PFSK-1 (cell line): Measurements from ENCODE around the gene CD22.

Experiments used
- FOXP2 ChIP-seq: optimal IDR thresholded peaks from 2 replicates; pipeline ENCODE3; 2011; ENCODE audit warnings: borderline replicate concordance, control low read depth, inconsistent platforms; ENCODE audit not compliant: insufficient read depth; ENCODE audit errors: extremely low read length, extremely low read depth
- POLR2AphosphoS5 ChIP-seq: IDR thresholded peaks from 2 replicates; pipeline ENCODE4 v1.6.1; 2012; ENCODE audit warnings: low read depth, mild to moderate bottlenecking, control low read depth, low read length, moderate library complexity
- REST ChIP-seq, 2 experiments: IDR thresholded peaks; 2 replicates each; pipeline versions ENCODE4 v1.6.1 to v1.8.0; 2011 to 2012; ENCODE audit warnings: low read depth in 2 of 2, low read length in 2 of 2, control low read depth in 1 of 2, inconsistent platforms in 1 of 2, mild to moderate bottlenecking in 1 of 2, moderate library complexity in 1 of 2; ENCODE audit not compliant: insufficient read depth in 1 of 2
- SIN3A ChIP-seq: IDR thresholded peaks from 2 replicates; pipeline ENCODE4 v1.6.1; 2012; ENCODE audit warnings: mild to moderate bottlenecking, low read length, moderate library complexity, borderline replicate concordance; ENCODE audit not compliant: insufficient read depth
- TAF1 ChIP-seq: IDR thresholded peaks from 2 replicates; pipeline ENCODE4 v1.6.1; 2012; ENCODE audit warnings: low read length, control low read depth, borderline replicate concordance; ENCODE audit not compliant: insufficient read depth

The CD22 gene

GRCh38 chr19:35298561-35298972 is 30.4 kb upstream of the CD22 start:
- TF ChIP-seq REST (IDR thresholded peaks at IDR 0.05; ENCODE audit: insufficient read depth in 1 of 2, low read depth in 2 of 2, low read length in 2 of 2), result no peak
- no peak for TF ChIP-seq SIN3A
- no peak for TF ChIP-seq POLR2AphosphoS5
- TF ChIP-seq FOXP2, result no peak
- no peak for TF ChIP-seq TAF1

DNA sequence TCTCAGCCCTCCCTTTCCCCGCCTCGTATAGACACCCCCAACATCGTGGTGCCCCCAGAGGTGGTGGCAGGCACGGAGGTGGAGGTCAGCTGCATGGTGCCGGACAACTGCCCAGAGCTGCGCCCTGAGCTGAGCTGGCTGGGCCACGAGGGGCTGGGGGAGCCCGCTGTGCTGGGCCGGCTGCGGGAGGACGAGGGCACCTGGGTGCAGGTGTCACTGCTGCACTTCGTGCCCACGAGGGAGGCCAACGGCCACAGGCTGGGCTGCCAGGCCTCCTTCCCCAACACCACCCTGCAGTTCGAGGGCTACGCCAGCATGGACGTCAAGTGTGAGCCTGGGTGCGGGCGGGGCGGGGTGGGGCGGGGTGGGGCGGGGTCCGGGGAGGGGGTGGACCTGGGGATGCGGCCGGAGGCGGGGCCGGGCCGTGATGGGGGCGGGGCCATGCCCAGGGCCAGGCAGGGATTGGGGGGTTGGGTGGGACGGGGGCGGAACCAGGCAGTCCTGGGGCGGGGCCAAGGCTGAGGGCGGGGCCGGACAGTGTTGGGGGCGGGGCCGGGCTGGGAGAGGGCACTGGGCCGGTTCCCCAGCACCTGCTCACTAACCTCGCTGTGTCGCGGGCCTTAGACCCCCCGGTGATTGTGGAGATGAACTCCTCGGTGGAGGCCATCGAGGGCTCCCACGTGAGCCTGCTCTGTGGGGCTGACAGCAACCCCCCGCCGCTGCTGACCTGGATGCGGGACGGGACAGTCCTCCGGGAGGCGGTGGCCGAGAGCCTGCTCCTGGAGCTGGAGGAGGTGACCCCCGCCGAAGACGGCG is 29.3 kb upstream of the CD22 start:
- TF ChIP-seq REST (IDR thresholded peaks at IDR 0.05; ENCODE audit: insufficient read depth in 1 of 2, low read depth in 2 of 2, low read length in 2 of 2) (no peak), SIN3A (no peak), FOXP2 (no peak)

DNA sequence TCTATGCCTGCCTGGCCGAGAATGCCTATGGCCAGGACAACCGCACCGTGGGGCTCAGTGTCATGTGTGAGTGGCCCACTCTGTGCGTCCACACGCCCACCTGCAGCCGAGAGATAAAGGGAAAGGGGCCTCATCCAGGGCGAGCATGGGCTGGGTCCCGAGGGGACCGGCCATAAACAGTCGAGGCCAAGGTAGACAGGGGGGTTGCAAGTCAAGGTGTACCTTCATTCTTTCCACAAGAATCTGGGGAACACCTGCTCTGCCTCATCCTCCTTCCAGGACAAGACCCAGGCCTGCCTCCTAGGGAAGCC is 28.7 kb upstream of the CD22 start:
- no peak for TF ChIP-seq TAF1
- TF ChIP-seq FOXP2, result no peak
- TF ChIP-seq REST (IDR thresholded peaks at IDR 0.05; ENCODE audit: insufficient read depth in 1 of 2, low read depth in 2 of 2, low read length in 2 of 2), result no peak
- no peak for TF ChIP-seq POLR2AphosphoS5
- no peak for TF ChIP-seq SIN3A

DNA sequence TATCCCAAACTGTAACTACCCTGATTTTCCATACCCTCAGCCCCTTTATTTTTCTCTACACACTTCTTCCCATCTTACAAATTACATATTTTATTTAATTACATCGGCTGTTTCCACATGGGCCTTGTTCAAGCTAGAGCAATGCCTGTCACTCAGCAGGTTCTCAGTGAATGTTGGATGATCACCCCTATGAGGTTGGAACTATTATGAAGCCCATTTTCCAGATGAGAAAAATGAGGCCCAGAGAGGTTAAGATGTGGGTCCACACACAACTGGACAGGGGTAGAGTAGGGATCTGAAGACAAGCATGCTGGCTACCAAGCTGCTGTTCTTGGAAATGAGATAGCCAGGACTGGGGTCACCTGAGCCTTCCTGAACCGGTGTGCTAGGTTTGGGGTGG is 27.0 kb upstream of the CD22 start:
- TF ChIP-seq FOXP2, result no peak
- no peak for TF ChIP-seq SIN3A
- no peak for TF ChIP-seq POLR2AphosphoS5
- TF ChIP-seq REST (IDR thresholded peaks at IDR 0.05; ENCODE audit: insufficient read depth in 1 of 2, low read depth in 2 of 2, low read length in 2 of 2), result no peak
- TF ChIP-seq TAF1, result no peak

- TF ChIP-seq REST (IDR thresholded peaks at IDR 0.05; ENCODE audit: insufficient read depth in 1 of 2, low read depth in 2 of 2, low read length in 2 of 2) (no peak), POLR2AphosphoS5 (no peak), SIN3A (no peak), TAF1 (no peak), FOXP2 (no peak)
Observed at GRCh38 chr19:35302446-35302845, 26.5 kb upstream of the CD22 start.
